Endodermal cell (in vitro differentiated cells): ENCODE results near the gene FAM53A. TPM values are rescaled to one million over a fixed set of nuclear protein-coding genes. Genes with fewer than 3 reads are reported as not detected.

Source experiments
- DNase-seq: peaks from one replicate; pipeline ENCODE4 v3.0.0-alpha.2; 2017
- H3K27ac ChIP-seq: 2 replicates; pipeline ENCODE4 v1.5.1; 2013; ENCODE audit warnings: mild to moderate bottlenecking, low read depth, low read length, moderate library complexity
- H3K27me3 ChIP-seq: 2 replicates; pipeline ENCODE4 v1.6.1; 2013; ENCODE audit warnings: mild to moderate bottlenecking, low read length, moderate library complexity; ENCODE audit not compliant: insufficient read depth, control insufficient read depth, poor library complexity, severe bottlenecking
- H3K36me3 ChIP-seq: 2 replicates; pipeline ENCODE4 v1.7.0; 2013; ENCODE audit warnings: mild to moderate bottlenecking, low read length, moderate library complexity; ENCODE audit not compliant: control insufficient read depth, insufficient read depth
- H3K4me1 ChIP-seq: one replicate; pipeline ENCODE4 v1.7.0; 2013; ENCODE audit warnings: low read length; ENCODE audit not compliant: control insufficient read depth, insufficient read depth
- H3K4me3 ChIP-seq: 2 replicates; pipeline ENCODE4 v1.5.1; 2013; ENCODE audit warnings: mild to moderate bottlenecking, low read length, moderate library complexity
- H3K9ac ChIP-seq: 2 replicates; pipeline ENCODE4 v1.6.1; 2013; ENCODE audit warnings: mild to moderate bottlenecking, low read length, moderate library complexity; ENCODE audit not compliant: poor library complexity, severe bottlenecking; ENCODE audit errors: extremely low read depth
- H3K9me3 ChIP-seq: 2 replicates; pipeline ENCODE4 v1.6.1; 2013; ENCODE audit warnings: mild to moderate bottlenecking, low read length, moderate library complexity; ENCODE audit not compliant: control insufficient read depth
- H3K27ac Mint-ChIP-seq: 2 replicates; pipeline ENCODE4 v1.8.0; 2020; ENCODE audit warnings: mixed read lengths
- H3K27me3 Mint-ChIP-seq: 2 replicates; pipeline ENCODE4 v1.8.0; 2021; ENCODE audit warnings: mild to moderate bottlenecking, mixed read lengths; ENCODE audit not compliant: insufficient read depth
- H3K36me3 Mint-ChIP-seq: 2 replicates; pipeline ENCODE4 v1.8.0; 2020; ENCODE audit warnings: low read depth, mixed read lengths
- H3K4me1 Mint-ChIP-seq: 2 replicates; pipeline ENCODE4 v1.8.0; 2020; ENCODE audit warnings: mixed read lengths
- H3K4me3 Mint-ChIP-seq: 2 replicates; pipeline ENCODE4 v1.8.0; 2020; ENCODE audit warnings: mild to moderate bottlenecking, moderate library complexity, mixed read lengths
- H3K9me3 Mint-ChIP-seq: 2 replicates; pipeline ENCODE4 v1.8.0; 2020; ENCODE audit warnings: mild to moderate bottlenecking, mixed read lengths
- CTCF ChIP-seq: fragments of 200-600 bp; sonication (generic); conservative IDR thresholded peaks from 2 replicates; pipeline ENCODE4 v1.5.0; 2021; ENCODE audit warnings: antibody characterized with exemption, mild to moderate bottlenecking
- WGBS, 2 experiments: methylation state at CpG; one replicate each; pipeline versions ENCODE4 v1.1.5 to v1.1.7; 2013; ENCODE audit warnings: missing lambda C conversion rate in 2 of 2, mixed read lengths in 1 of 2; ENCODE audit not compliant: insufficient coverage in 1 of 2, insufficient read length in 1 of 2; 5-methylcytosine and 5-hydroxymethylcytosine counted together
- total RNA-seq, 2 donors: library from RNA; stranded (reverse); fragmentation: NEBNext Ultra II Directional in 1 of 2; extraction: Animal tissue kit (Norgen Biotek cat#: 25700) in 1 of 2; gene quantifications; 2 replicates in 1 of 2; 3 replicates in 1 of 2; pipeline ENCODE4 v1.2.1, GENCODE V29; 2021

Gene FAM53A
- total RNA-seq, 2 donors from 2014 or later, result 3.7 to 4.9 TPM

GRCh38 chr4:1601852-1602654, 82.1 kb downstream of the FAM53A start:
- no peaks in the 10 kb centered on the region for H3K27me3 ChIP-seq
- no peaks in the 10 kb centered on the region for H3K9me3 Mint-ChIP-seq
- H3K9ac ChIP-seq, result no peak overlapping the region
- H3K27ac ChIP-seq, result no peak overlapping the region
- no peak for DNase-seq
- H3K4me1 ChIP-seq, result no peaks in the 10 kb centered on the region
- H3K27me3 Mint-ChIP-seq, result no peaks in the 10 kb centered on the region
- H3K4me3 ChIP-seq, result no peak overlapping the region
- H3K9me3 ChIP-seq, result no peaks in the 10 kb centered on the region
- no peaks in the 10 kb centered on the region for H3K4me1 Mint-ChIP-seq
- H3K4me3 Mint-ChIP-seq, result no peak overlapping the region
- WGBS, 2 experiments, result 84 to 88% methylated on average over 13 to 22 of the region's 23 CpGs
- no peak overlapping the region for H3K27ac Mint-ChIP-seq
- TF ChIP-seq CTCF, result no peak
- no peaks in the 10 kb centered on the region for H3K36me3 ChIP-seq
- H3K36me3 Mint-ChIP-seq, result no peaks in the 10 kb centered on the region

GRCh38 chr4:1601533-1601835, 82.6 kb downstream of the FAM53A start:
- Histone ChIP-seq H3K4me1 (no peaks in the 10 kb centered on the region), H3K4me3 (no peak overlapping the region)
- no peak for TF ChIP-seq CTCF

GRCh38 chr4:1600811-1601532, 83.1 kb downstream of the FAM53A start:
- Histone ChIP-seq H3K27ac (no peak overlapping the region), H3K4me1 (no peaks in the 10 kb centered on the region), H3K36me3 (no peaks in the 10 kb centered on the region), H3K9ac (no peak overlapping the region), H3K4me3 (no peak overlapping the region), H3K27me3 (no peaks in the 10 kb centered on the region), H3K9me3 (no peaks in the 10 kb centered on the region)
- Mint-ChIP-seq H3K36me3 (no peaks in the 10 kb centered on the region), H3K27me3 (no peaks in the 10 kb centered on the region), H3K9me3 (no peaks in the 10 kb centered on the region), H3K4me3 (no peak overlapping the region), H3K4me1 (no peaks in the 10 kb centered on the region), H3K27ac (no peak overlapping the region)
- no peak for TF ChIP-seq CTCF
- DNase-seq, result no peak
- WGBS, 2 experiments, result 89 to 96% methylated on average over 5 to 27 of the region's 27 CpGs

More at GRCh38 chr4:1601533-1601835, 82.6 kb downstream of the FAM53A start:
- 97% methylated on average over 6 of the region's 6 CpGs; no CpG with 5 or more reads in 1 of the 2 experiments for WGBS, 2 experiments
- no peaks in the 10 kb centered on the region for H3K27me3 Mint-ChIP-seq
- H3K9me3 ChIP-seq, result no peaks in the 10 kb centered on the region
- no peak for DNase-seq
- no peaks in the 10 kb centered on the region for H3K4me1 Mint-ChIP-seq
- no peaks in the 10 kb centered on the region for H3K36me3 ChIP-seq
- no peak overlapping the region for H3K9ac ChIP-seq
- no peaks in the 10 kb centered on the region for H3K36me3 Mint-ChIP-seq
- H3K27ac ChIP-seq, result no peak overlapping the region
- H3K9me3 Mint-ChIP-seq, result no peaks in the 10 kb centered on the region
- H3K27me3 ChIP-seq, result no peaks in the 10 kb centered on the region
- H3K27ac Mint-ChIP-seq, result no peak overlapping the region
- H3K4me3 Mint-ChIP-seq, result no peak overlapping the region
